Neural cell (in vitro differentiated cells): ENCODE data around the gene BAHD1. TPM values are rescaled to one million over a fixed set of nuclear protein-coding genes. Genes with fewer than 3 reads are reported as not detected.
A peak's percentile ranks its signal among the peaks of the same experiment; 100 is the strongest.

Experiments
- H2AFZ ChIP-seq: fragments of 200-600, 300-800 bp; sonication (generic), shearing (Covaris generic); 2 replicates; pipeline ENCODE4 v1.6.0; 2014; ENCODE audit warnings: low read depth, mild to moderate bottlenecking, antibody characterized with exemption, low read length, moderate library complexity
- H3F3A ChIP-seq: fragments of 200-600 bp; shearing (Covaris generic); 2 replicates; pipeline ENCODE4 v1.6.1; 2016; ENCODE audit warnings: mild to moderate bottlenecking, moderate library complexity, mixed read lengths, antibody characterized with exemption, low read length; ENCODE audit not compliant: insufficient read depth, poor library complexity, severe bottlenecking
- H3K27ac ChIP-seq: fragments of 200-600, 300-800 bp; sonication (generic), shearing (Covaris generic); 2 replicates; pipeline ENCODE4 v1.5.1; 2014; ENCODE audit warnings: mild to moderate bottlenecking, low read length, moderate library complexity
- H3K27me3 ChIP-seq: fragments of 300-800, 200-600 bp; sonication (generic), shearing (Covaris generic); 2 replicates; pipeline ENCODE4 v1.6.0; 2014; ENCODE audit warnings: mild to moderate bottlenecking, low read depth, low read length, moderate library complexity; ENCODE audit not compliant: insufficient read depth
- H3K36me3 ChIP-seq: fragments of 300-800, 200-600 bp; sonication (generic), shearing (Covaris generic); 2 replicates; pipeline ENCODE4 v1.5.1; 2014; ENCODE audit warnings: mild to moderate bottlenecking, antibody characterized with exemption, low read length, moderate library complexity; ENCODE audit not compliant: insufficient read depth
- H3K4me2 ChIP-seq: fragments of 300-800, 200-600 bp; sonication (generic), shearing (Covaris generic); 2 replicates; pipeline ENCODE4 v1.6.0; 2014; ENCODE audit warnings: mild to moderate bottlenecking, low read length
- H3K4me3 ChIP-seq: fragments of 300-800, 200-600 bp; sonication (generic), shearing (Covaris generic); 2 replicates; pipeline ENCODE4 v1.5.1; 2014; ENCODE audit warnings: mild to moderate bottlenecking, low read length, moderate library complexity
- H3K79me2 ChIP-seq: fragments of 200-600 bp; shearing (Covaris generic); replicated peaks from 2 replicates; pipeline ENCODE4 v1.6.0; 2014; ENCODE audit warnings: mild to moderate bottlenecking, low read length, moderate library complexity; ENCODE audit not compliant: insufficient read depth
- H3K9ac ChIP-seq: fragments of 300-800, 200-600 bp; sonication (generic), shearing (Covaris generic); 2 replicates; pipeline ENCODE4 v1.6.1; 2016; ENCODE audit warnings: mild to moderate bottlenecking, low read length, mixed read lengths
- H3K9me2 ChIP-seq: fragments of 200-600 bp; shearing (Covaris generic); 2 replicates; pipeline ENCODE4 v1.6.1; 2016; ENCODE audit warnings: mild to moderate bottlenecking, low read length, mixed read lengths; ENCODE audit not compliant: insufficient read depth
- H3K9me3 ChIP-seq: fragments of 200-600, 300-800 bp; sonication (generic), shearing (Covaris generic); 2 replicates; pipeline ENCODE4 v1.6.1; 2016; ENCODE audit warnings: mild to moderate bottlenecking, mixed run types, low read length, moderate library complexity, mixed read lengths
- H4K20me1 ChIP-seq: fragments of 200-600 bp; shearing (Covaris generic); 2 replicates; pipeline ENCODE4 v1.6.1; 2016; ENCODE audit warnings: mild to moderate bottlenecking, mixed run types; ENCODE audit not compliant: insufficient read depth
- EP300 ChIP-seq: fragments of 450-650 bp; conservative IDR thresholded peaks from 2 replicates; pipeline ENCODE4 v1.6.1; 2014; ENCODE audit warnings: antibody characterized with exemption, mild to moderate bottlenecking, moderate library complexity; ENCODE audit not compliant: poor library complexity, severe bottlenecking
- EZH2 ChIP-seq: fragments of 200-600, 300-800 bp; shearing (Covaris generic), sonication (generic); IDR thresholded peaks from 2 replicates; pipeline ENCODE4 v1.6.1; 2014; ENCODE audit warnings: antibody characterized with exemption, low read length, borderline replicate concordance, mild to moderate bottlenecking; ENCODE audit not compliant: insufficient read depth, poor library complexity, severe bottlenecking
- MXI1 ChIP-seq: fragments of 450-650 bp; conservative IDR thresholded peaks from 2 replicates; pipeline ENCODE4 v1.6.1; 2014; ENCODE audit warnings: antibody characterized with exemption, mild to moderate bottlenecking; ENCODE audit not compliant: poor library complexity, severe bottlenecking
- POLR2AphosphoS5 ChIP-seq: IDR thresholded peaks from 2 replicates; pipeline ENCODE4 v1.6.1; 2012
- RAD21 ChIP-seq: fragments of 450-650 bp; conservative IDR thresholded peaks from 2 replicates; pipeline ENCODE4 v1.6.1; 2014; ENCODE audit warnings: antibody characterized with exemption, mild to moderate bottlenecking, moderate library complexity
- SMC3 ChIP-seq: fragments of 450-650 bp; conservative IDR thresholded peaks from 2 replicates; pipeline ENCODE4 v1.6.1; 2014; ENCODE audit warnings: antibody characterized with exemption, mild to moderate bottlenecking, moderate library complexity; ENCODE audit not compliant: poor library complexity
- TAF1 ChIP-seq: IDR thresholded peaks from 2 replicates; pipeline ENCODE4 v1.6.1; 2012; ENCODE audit warnings: low read depth
- polyA plus RNA-seq: library from polyadenylated mRNA; depleted of rRNA; stranded (reverse); fragments of >200 nt; gene quantifications from 2 replicates; pipeline ENCODE4 v1.2.3, GENCODE V29; 2014
- TF ChIP-seq, protein P1 (sequence below): IDR thresholded peaks from 2 replicates; pipeline ENCODE4 v1.6.1; 2012; ENCODE audit warnings: borderline replicate concordance
- TF ChIP-seq, protein P2 (sequence below): fragments of 450-650 bp; IDR thresholded peaks from 2 replicates; pipeline ENCODE4 v1.5.1; 2014; ENCODE audit warnings: antibody characterized with exemption, mild to moderate bottlenecking, moderate library complexity; ENCODE audit not compliant: poor library complexity, severe bottlenecking

BAHD1 gene
- polyA plus RNA-seq, 1 donor from 2014 or later, result 22.8 TPM

- H3K79me2 ChIP-seq, result peaks cover 54% of the 10 kb centered on the region
- no peak overlapping the region for H3K9ac ChIP-seq
- peak overlapping the region; percentile 92 for H3K4me3 ChIP-seq
- H3K36me3 ChIP-seq, result no peaks in the 10 kb centered on the region
- H3K9me2 ChIP-seq, result no peaks in the 10 kb centered on the region
- no peaks in the 10 kb centered on the region for H3K9me3 ChIP-seq
- no peaks in the 10 kb centered on the region for H3F3A ChIP-seq
- H4K20me1 ChIP-seq, result peaks cover 14% of the 10 kb centered on the region
- peak overlapping the region; percentile 73 for H3K4me2 ChIP-seq
- H3K27me3 ChIP-seq, result peaks cover 22% of the 10 kb centered on the region
- no peak overlapping the region for H2AFZ ChIP-seq
- TF ChIP-seq, protein P1, sequence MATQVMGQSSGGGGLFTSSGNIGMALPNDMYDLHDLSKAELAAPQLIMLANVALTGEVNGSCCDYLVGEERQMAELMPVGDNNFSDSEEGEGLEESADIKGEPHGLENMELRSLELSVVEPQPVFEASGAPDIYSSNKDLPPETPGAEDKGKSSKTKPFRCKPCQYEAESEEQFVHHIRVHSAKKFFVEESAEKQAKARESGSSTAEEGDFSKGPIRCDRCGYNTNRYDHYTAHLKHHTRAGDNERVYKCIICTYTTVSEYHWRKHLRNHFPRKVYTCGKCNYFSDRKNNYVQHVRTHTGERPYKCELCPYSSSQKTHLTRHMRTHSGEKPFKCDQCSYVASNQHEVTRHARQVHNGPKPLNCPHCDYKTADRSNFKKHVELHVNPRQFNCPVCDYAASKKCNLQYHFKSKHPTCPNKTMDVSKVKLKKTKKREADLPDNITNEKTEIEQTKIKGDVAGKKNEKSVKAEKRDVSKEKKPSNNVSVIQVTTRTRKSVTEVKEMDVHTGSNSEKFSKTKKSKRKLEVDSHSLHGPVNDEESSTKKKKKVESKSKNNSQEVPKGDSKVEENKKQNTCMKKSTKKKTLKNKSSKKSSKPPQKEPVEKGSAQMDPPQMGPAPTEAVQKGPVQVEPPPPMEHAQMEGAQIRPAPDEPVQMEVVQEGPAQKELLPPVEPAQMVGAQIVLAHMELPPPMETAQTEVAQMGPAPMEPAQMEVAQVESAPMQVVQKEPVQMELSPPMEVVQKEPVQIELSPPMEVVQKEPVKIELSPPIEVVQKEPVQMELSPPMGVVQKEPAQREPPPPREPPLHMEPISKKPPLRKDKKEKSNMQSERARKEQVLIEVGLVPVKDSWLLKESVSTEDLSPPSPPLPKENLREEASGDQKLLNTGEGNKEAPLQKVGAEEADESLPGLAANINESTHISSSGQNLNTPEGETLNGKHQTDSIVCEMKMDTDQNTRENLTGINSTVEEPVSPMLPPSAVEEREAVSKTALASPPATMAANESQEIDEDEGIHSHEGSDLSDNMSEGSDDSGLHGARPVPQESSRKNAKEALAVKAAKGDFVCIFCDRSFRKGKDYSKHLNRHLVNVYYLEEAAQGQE, result no peak
- no peak for TF ChIP-seq EP300
- TF ChIP-seq SMC3, result no peak
- TF ChIP-seq RAD21, result no peak
- TF ChIP-seq TAF1, result no peak
- TF ChIP-seq, protein P2, sequence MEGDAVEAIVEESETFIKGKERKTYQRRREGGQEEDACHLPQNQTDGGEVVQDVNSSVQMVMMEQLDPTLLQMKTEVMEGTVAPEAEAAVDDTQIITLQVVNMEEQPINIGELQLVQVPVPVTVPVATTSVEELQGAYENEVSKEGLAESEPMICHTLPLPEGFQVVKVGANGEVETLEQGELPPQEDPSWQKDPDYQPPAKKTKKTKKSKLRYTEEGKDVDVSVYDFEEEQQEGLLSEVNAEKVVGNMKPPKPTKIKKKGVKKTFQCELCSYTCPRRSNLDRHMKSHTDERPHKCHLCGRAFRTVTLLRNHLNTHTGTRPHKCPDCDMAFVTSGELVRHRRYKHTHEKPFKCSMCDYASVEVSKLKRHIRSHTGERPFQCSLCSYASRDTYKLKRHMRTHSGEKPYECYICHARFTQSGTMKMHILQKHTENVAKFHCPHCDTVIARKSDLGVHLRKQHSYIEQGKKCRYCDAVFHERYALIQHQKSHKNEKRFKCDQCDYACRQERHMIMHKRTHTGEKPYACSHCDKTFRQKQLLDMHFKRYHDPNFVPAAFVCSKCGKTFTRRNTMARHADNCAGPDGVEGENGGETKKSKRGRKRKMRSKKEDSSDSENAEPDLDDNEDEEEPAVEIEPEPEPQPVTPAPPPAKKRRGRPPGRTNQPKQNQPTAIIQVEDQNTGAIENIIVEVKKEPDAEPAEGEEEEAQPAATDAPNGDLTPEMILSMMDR, result no peak
- TF ChIP-seq POLR2AphosphoS5, result no peak
- TF ChIP-seq EZH2, result no peak
- no peak for TF ChIP-seq MXI1
- no peak overlapping the region for H3K27ac ChIP-seq
Measured at GRCh38 chr15:40443255-40443654, 2.5 kb downstream of the BAHD1 start.

DNA sequence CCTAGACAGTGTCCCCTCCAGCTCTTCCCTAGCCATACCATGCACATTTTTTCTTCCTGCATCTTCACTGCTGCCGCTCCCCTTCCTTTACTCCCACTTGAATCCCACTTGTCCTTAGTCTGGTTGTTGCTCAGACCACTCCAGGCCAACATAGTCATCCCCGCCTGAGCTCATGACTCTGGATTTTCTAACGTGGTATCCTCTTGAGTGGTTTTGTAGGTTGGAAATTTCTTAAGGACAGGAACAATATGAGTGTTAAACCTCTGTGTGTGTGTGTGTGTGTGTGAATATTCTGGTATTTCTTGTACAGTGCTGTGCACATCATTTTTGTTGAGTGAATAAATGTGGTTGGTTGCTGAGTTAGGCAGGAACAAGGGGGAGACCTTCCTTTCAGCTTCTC, 3.1 kb downstream of the BAHD1 start:
- no peak overlapping the region for H2AFZ ChIP-seq
- peak overlapping the region; percentile 92 for H3K4me3 ChIP-seq
- peaks cover 16% of the 10 kb centered on the region for H3K27me3 ChIP-seq
- H4K20me1 ChIP-seq, result peaks cover 14% of the 10 kb centered on the region
- H3K36me3 ChIP-seq, result no peaks in the 10 kb centered on the region
- no peak overlapping the region for H3K4me2 ChIP-seq
- H3F3A ChIP-seq, result no peaks in the 10 kb centered on the region
- no peak overlapping the region for H3K27ac ChIP-seq
- no peaks in the 10 kb centered on the region for H3K9me2 ChIP-seq
- H3K79me2 ChIP-seq, result peaks cover 54% of the 10 kb centered on the region
- TF ChIP-seq EP300 (no peak), POLR2AphosphoS5 (no peak), EZH2 (no peak), MXI1 (no peak), TAF1 (no peak), SMC3 (no peak), RAD21 (no peak)
- TF ChIP-seq, protein P2, result no peak
- TF ChIP-seq, protein P1, result no peak
- no peak overlapping the region for H3K9ac ChIP-seq
- no peaks in the 10 kb centered on the region for H3K9me3 ChIP-seq
